ENCODE results near the gene PYROXD2.

PYROXD2 gene

DNA sequence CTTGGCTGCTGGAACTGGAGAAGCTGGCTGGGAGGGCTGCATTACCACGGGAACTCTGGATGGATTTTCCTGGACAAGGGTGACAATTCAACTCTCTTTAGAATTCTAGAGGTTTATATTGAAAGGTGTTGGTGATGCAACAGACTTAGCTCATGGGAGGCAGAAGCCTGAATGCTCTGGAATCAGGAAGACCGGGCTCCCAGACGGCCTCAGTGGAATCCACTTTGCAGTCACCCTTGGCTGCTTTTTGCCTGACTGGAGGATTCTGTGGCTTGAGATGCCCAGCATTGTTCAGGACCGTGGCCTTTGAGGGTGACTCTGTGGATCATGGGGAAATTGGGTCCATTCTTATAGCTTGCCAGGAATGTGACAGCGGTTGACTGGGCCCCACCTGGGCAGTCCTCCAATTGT is 32.3 kb downstream of the PYROXD2 start:
- no peak overlapping the region for H3K4me3 ChIP-seq
- 0 out of 2 replicates have a peak, but pooled peaks cover 5% of the 10 kb centered on the region for H3K36me3 ChIP-seq
- no peak overlapping the region for H3K4me2 ChIP-seq
- H3K27ac ChIP-seq = no peak overlapping the region
- H4K20me1 ChIP-seq = no peaks in the 10 kb centered on the region
- no peaks in the 10 kb centered on the region for H3K9me3 ChIP-seq
- no peaks in the 10 kb centered on the region for H3K27me3 ChIP-seq
- TF ChIP-seq Cebpa-rat (IDR thresholded peaks at IDR 0.05) = no peak
- no peak overlapping the region for H3K9ac ChIP-seq
- peaks cover 6% of the 10 kb centered on the region; the same call in 1 of the 2 replicates for H3K4me1 ChIP-seq

DNA sequence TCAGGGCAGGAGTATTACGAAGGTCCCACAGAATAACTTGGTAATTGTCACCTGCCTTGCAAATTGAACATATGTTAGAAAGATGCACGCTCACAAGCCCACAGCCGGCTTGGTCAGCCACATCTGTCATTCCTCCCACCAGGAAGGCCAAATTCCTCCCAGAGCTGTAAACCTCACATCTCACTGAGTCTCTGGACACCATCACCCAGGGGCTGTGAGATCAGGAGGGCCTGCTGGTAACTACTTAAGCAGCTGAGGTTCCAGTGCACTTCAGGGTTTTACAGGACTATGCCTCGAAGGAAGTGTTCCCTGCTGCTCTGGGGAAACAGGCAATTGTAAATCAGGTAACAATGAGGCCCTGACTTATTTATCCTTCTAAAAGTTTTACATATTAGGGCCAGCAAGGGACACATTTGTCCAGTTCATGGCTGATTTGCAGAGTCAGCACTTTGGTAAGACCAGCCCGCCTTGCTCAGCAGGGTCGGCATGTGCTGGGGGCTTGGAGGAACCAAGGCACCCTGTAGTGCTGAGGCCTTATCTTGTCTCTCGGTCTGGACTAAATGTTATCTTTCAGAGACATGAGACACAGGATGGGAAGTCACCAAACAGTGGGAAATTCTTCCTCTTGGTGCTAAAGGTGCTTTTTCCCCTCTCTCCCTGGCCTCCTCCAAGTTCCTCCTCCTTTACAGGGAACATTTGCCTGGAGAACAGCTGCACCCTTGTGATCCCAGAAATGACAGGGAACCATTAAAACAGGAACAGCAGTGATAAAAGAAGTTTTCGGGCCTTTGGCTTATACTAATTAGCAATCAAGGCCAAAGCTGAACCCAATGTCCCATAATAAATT is 34.3 kb downstream of the PYROXD2 start:
- Histone ChIP-seq H3K27me3 (no peaks in the 10 kb centered on the region), H3K9ac (no peak overlapping the region), H3K4me2 (no peak overlapping the region), H4K20me1 (no peaks in the 10 kb centered on the region), H3K4me3 (no peak overlapping the region), H3K4me1 (no peaks in the 10 kb centered on the region), H3K36me3 (0 out of 2 replicates have a peak, but pooled peaks cover 5% of the 10 kb centered on the region), H3K9me3 (no peaks in the 10 kb centered on the region), H3K27ac (no peak overlapping the region)
- TF ChIP-seq Cebpa-rat (IDR thresholded peaks at IDR 0.05) = no peak

- H3K27ac ChIP-seq = no peak overlapping the region
- H3K4me2 ChIP-seq = no peak overlapping the region
- TF ChIP-seq Cebpa-rat (IDR thresholded peaks at IDR 0.05) = no peak
These were observed 36.3 kb downstream of the PYROXD2 start for GRCh38 chr10:98378722-98379121.

GRCh38 chr10:98377536-98377935 is 37.4 kb downstream of the PYROXD2 start:
- Histone ChIP-seq H3K36me3 (0 out of 2 replicates have a peak, but pooled peaks cover 2% of the 10 kb centered on the region), H3K27ac (no peak overlapping the region), H3K27me3 (no peaks in the 10 kb centered on the region), H3K4me2 (no peak overlapping the region), H3K4me1 (no peaks in the 10 kb centered on the region), H3K9ac (no peak overlapping the region), H3K9me3 (no peaks in the 10 kb centered on the region), H3K4me3 (no peak overlapping the region), H4K20me1 (no peaks in the 10 kb centered on the region)
- TF ChIP-seq Cebpa-rat (IDR thresholded peaks at IDR 0.05) = no peak

More at GRCh38 chr10:98378722-98379121, 36.3 kb downstream of the PYROXD2 start:
- H4K20me1 ChIP-seq = no peaks in the 10 kb centered on the region
- no peak overlapping the region for H3K9ac ChIP-seq
- 0 out of 2 replicates have a peak, but pooled peaks cover 5% of the 10 kb centered on the region for H3K36me3 ChIP-seq
- no peaks in the 10 kb centered on the region for H3K27me3 ChIP-seq
- no peaks in the 10 kb centered on the region for H3K4me1 ChIP-seq
- no peaks in the 10 kb centered on the region for H3K9me3 ChIP-seq
- H3K4me3 ChIP-seq = no peak overlapping the region

- Histone ChIP-seq H3K4me3 (no peak overlapping the region), H3K4me1 (peaks cover under 1% of the 10 kb centered on the region; the same call in 1 of the 2 replicates), H3K9me3 (no peaks in the 10 kb centered on the region), H3K9ac (no peak overlapping the region), H4K20me1 (no peaks in the 10 kb centered on the region), H3K27me3 (no peaks in the 10 kb centered on the region), H3K4me2 (no peak overlapping the region), H3K27ac (no peak overlapping the region), H3K36me3 (no peaks in the 10 kb centered on the region)
- no peak for TF ChIP-seq Cebpa-rat (IDR thresholded peaks at IDR 0.05)
These were observed 38.0 kb downstream of the PYROXD2 start for GRCh38 chr10:98377001-98377400.

DNA sequence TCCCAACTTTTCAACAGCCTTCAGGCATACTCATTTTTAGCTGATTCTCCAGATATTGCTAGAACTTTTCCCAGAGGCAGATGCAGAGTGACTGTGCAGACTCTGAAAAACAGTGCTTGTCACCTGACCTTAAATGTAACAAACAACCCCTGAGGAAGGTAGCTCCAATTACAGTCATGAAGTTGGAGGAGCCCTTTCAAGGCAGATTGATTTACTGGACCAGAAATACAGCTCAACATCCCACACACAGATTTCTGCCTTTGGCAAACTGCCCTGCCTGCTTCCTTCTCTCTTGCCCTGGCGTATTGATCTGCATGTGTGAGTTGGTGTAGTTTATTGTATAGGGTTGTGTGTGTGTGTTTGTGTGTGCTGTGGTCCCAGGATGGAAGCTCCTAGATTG is 38.5 kb downstream of the PYROXD2 start:
- no peak for TF ChIP-seq Cebpa-rat (IDR thresholded peaks at IDR 0.05)
- H3K9ac ChIP-seq = no peak overlapping the region
- H3K4me1 ChIP-seq = peaks cover 6% of the 10 kb centered on the region
- no peaks in the 10 kb centered on the region for H3K9me3 ChIP-seq
- no peak overlapping the region for H3K4me3 ChIP-seq
- no peak overlapping the region for H3K4me2 ChIP-seq
- no peak overlapping the region for H3K27ac ChIP-seq
- H4K20me1 ChIP-seq = no peaks in the 10 kb centered on the region
- H3K27me3 ChIP-seq = no peaks in the 10 kb centered on the region
- no peaks in the 10 kb centered on the region for H3K36me3 ChIP-seq

DNA sequence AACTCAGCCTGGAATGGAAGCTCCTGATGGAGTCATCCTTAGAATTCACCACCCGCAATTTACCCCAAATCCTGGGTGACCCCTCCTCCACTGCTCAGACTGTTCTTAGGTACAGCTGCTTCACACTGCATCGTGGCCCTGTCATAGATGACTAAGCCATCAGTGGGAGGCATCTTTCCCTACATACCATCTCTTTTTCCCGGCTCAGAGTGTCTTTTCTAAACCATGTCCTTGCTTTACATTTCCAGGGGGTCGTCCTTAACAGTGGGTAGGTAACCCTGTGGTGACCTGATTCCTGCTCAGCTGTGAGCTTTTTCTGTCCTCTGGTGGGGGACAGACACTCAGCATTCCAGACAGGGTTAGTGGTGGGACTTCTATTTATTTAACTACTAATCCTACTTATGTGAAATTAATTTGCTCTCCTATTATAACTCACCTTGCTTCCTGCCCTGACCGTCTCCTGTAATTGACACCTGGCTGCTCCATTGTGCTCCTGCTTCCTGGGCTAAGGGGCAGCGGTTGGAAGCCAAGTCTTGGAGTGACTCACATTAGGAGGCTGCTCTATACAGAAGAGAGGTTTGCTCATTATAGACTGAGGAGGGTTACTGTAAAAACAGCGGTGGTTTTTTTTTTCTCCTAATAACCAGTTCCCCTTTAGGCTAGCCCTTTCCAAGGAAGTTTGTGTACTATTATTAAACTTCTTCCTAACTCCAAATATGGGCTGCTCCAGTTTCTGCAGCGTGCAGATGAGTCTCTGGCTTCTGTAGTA is 40.6 kb downstream of the PYROXD2 start:
- no peak for TF ChIP-seq Cebpa-rat (IDR thresholded peaks at IDR 0.05)
- no peak overlapping the region for H3K4me2 ChIP-seq
- no peaks in the 10 kb centered on the region for H3K27me3 ChIP-seq
- peaks cover 16% of the 10 kb centered on the region for H3K4me1 ChIP-seq
- H4K20me1 ChIP-seq = no peaks in the 10 kb centered on the region
- no peaks in the 10 kb centered on the region for H3K9me3 ChIP-seq
- no peak overlapping the region for H3K27ac ChIP-seq
- H3K4me3 ChIP-seq = no peak overlapping the region
- H3K36me3 ChIP-seq = no peaks in the 10 kb centered on the region
- H3K9ac ChIP-seq = no peak overlapping the region

GRCh38 chr10:98373260-98374040 is 41.5 kb downstream of the PYROXD2 start:
- Histone ChIP-seq H3K4me2 (no peak overlapping the region), H3K9me3 (no peaks in the 10 kb centered on the region), H3K36me3 (no peaks in the 10 kb centered on the region), H3K4me3 (no peak overlapping the region), H3K4me1 (peaks cover 16% of the 10 kb centered on the region), H4K20me1 (no peaks in the 10 kb centered on the region), H3K27me3 (no peaks in the 10 kb centered on the region), H3K27ac (no peak overlapping the region), H3K9ac (no peak overlapping the region)
- no peak for TF ChIP-seq Cebpa-rat (IDR thresholded peaks at IDR 0.05)

Measured in BLaER1 (cell line).